ENCODE measurements around the gene POU3F1.

The POU3F1 gene

DNA sequence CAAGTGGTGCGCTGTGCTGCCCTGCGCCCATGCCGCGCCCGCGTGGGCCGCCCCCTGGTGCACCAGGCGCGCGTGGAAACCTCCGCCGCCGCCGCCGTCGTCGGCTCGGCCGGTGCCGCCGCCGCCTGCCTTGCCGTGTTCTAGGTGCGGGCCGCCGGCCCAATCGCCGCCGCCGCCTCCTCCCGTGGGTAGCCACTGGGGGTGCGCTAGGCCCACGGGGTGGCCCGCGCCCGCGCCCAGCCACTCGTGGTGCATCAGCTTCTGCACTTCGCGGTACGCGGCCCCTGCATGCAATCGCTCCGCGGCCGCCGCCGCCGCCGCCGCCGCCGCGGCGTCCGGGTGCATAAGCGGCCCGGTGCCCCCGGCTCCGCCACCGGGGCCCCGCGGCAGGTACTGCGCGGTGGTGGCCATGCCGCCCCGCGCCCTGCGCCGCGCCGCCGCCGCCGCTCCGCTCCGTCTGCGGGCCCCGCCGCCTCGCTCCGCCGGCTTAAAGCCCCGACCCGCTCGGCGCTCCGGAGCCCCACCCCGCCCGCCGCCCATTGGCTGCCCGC lies at the start of gene POU3F1:
Gene POU3F1 (minus strand): TSS at position 461 of the 551 bp plus-strand sequence. CDS start 50 bp downstream, at position 411.
- in situ Hi-C loops (cut with MboI; ENCODE audit: low sequenced_read_pairs): no loop called here

DNA sequence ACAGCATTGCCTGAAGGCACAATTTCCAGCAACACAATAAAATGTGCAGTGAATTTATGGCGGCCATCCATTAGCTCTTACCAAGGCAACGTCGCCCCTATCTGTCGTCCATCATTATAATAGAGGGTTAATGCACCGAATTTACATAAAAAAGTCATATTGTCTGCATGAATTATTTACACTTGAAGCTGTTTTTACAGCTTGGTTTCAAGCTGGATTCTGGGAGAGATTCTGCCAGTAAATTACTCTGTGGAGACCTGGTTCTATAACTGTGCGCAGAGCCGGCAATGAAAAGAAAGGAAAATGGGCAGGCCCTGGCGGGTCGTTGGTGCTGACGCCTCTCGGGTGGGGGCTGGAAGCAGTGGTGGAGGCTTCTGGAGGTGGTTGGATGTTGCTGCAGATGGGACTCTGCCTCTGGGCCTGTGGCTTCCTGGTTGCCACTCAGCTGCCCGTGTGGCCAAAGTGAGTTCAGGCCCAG lies 48.9 kb upstream of the POU3F1 start:
- in situ Hi-C loops (cut with MboI; ENCODE audit: low sequenced_read_pairs): no loop called here

DNA sequence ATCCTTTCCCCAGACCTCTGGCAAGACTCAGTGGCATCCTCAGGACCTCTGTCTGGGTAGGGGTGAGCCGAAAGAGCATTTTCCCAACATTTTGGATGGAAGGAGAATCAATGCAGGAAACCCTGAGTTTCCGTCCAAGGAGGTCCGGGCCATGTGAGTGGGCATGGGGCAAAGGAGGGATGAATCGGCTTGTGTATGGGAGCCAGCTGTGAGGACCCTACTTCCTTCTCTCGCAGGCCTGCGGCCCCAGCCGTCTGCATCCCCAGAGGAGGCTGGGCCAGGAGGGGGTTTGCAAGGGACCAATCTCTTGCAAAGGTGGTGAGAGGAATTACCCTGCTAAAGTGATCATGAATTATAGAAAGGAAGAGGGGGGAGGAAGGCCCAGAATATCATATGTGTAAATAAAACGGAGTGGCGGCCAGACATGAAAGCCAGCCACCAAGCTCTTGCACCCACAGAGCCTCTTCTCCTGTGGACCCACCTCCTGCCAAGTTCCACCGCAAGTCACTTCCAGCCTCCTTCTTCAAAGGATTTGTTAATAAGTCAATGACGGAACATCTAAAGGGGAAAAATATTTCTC lies 48.2 kb upstream of the POU3F1 start:
- in situ Hi-C loops (cut with MboI; ENCODE audit: low sequenced_read_pairs): no loop called here

DNA sequence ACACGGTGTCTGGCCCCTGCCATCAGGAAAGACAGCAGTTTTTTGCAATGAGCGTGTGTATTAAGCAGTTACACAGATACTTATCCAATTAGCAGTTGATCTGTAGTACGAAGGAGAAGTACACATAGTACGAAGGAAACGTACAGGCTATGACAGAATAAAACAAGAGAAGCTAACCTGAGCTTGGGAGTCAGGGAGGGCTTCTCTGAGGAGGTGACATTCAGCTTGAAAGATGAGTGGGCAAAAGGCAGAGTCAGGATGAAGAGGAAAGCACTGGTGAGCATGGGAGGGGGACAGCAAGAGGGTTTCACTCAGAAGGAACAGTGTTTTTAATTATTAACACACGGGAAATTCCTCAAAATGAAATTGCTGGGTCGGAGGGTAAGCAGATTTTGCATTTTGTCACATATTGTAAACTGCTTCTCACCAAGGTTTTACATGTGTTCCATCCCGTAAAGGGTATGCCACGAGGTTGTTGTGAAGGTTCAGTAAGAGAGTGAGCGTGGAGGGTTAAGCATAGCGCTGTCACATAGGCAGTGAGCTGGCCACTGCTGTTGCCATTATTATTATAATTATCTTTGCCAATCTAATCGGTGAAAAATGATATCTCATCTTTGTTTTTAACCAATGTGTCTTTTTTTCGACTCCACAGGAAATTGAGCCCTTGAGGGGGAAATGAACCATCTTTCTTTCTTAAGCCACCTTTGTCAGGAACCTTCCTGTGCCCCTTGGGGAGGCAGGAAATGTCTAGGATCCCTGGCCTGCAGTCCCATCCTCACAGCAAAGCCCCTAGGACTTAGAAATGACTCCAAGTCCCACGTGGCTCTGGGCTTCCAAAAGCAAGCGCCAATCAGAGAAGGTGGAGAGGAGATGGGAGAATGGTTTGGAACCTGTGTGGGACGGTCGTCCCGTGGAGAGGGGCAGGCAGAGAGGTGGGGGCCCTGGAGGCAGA lies 47.3 kb upstream of the POU3F1 start:
- in situ Hi-C loops (cut with MboI; ENCODE audit: low sequenced_read_pairs): no loop called here

DNA sequence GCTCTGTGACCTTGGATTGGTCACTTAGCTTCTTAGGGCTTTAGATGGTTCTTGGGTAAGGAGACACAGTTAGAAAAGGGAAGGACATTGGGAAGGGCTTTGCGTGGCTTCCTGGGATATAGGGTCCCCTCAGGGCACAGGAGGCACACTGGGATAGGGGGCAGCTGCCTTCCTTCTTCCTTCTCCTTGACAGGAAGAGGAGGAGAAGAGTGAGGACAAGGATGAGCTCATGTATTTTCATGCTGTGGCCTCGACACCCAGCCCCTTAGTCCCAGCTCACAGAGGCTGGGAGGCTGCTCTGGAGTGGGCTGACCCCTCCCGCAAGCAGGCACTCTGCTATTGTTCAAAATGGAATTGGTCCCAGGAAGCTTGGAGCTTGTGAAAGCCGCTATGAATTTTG lies 45.7 kb upstream of the POU3F1 start:
- in situ Hi-C loops (cut with MboI; ENCODE audit: low sequenced_read_pairs): no loop called here

DNA sequence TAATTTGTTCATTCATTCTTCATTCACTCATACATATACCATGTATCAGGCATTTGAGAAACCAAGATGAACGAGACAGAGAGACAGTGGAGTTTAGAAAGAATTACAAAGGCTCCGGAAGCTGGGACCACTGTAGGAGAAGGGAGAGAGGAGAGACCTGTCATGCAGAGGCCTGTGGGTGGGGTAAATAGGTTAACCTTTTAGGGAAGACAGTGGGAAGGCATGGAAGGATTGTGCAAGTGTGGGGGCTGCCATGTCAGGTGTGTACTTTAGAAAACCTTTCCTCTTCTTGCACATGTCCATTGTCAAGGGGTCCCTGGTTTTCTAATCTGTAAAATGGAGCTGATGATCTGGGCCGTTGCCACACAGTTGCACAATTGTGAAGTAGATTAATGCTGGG lies 44.2 kb upstream of the POU3F1 start:
- in situ Hi-C loops (cut with MboI; ENCODE audit: low sequenced_read_pairs): no loop called here

DNA sequence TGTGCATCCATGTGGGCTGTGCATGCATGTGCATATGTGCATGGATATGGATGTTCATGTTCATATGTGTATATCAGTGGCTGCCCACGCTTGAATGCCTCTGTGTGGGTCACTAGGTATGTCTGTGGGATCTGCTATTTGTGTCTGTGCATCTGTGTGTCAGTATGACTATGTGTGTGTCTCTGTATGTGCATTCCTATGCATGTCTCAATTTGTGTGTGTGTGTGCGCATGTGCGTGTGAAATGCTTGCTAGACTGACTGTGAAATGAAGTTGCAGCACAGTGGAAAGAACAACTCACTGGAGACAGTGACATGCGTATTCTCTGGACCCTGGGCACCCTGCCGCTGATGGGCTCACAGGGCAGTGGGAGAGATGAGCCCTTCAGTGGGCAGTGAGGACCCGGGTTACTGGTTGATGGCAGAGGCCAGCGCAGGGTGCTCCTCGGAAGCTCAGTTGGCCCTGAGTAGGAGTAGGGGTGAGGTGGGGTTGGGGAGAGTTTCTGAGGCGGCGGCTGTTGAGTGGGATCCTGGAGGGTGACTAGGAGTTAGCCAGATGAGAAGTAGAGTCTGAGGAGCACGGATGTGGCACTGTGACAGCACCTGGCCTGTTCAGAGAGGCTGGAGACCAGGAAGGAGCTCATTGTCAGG lies 43.2 kb upstream of the POU3F1 start:
- in situ Hi-C loops (cut with MboI; ENCODE audit: low sequenced_read_pairs): no loop called here

DNA sequence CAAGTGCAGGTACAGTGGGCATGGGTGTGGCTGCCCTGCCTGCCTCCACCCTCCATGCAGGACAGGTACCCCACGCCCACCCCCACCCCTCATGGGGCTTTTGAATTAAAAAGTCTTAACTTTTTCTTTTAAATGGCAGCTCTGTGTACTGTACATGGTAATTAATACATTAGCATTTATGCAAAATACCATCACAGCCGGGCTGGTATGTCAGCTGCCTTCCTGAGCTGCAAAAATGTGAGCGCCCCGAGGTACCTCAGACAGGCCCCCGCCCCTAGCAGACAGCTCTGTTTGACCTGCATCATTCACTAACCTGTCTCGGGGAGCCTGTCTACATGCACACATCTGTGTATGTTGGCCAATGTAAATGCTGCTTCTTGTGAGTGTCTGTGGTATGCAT lies 42.2 kb upstream of the POU3F1 start:
- in situ Hi-C loops (cut with MboI; ENCODE audit: low sequenced_read_pairs): no loop called here

DNA sequence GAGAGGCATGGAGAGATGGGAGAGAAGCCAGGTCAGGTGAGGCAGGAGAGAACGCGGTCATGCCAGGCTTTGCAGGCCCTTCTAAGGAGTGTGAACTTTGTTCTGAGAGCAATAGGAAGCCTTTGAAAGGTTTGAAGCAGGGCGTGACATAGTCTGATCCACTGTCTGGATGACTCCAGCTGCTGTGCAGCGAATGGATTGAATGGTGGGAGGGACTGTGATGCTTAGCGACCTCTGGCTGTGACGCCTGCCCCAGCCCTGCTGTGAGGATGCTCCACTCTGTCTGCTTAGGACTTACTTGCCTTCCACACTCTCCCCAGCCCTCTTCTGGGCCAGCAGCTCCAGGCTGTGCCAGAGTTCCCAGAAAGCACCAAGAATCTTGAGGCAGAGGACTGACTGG lies 41.8 kb upstream of the POU3F1 start:
- in situ Hi-C loops (cut with MboI; ENCODE audit: low sequenced_read_pairs): no loop called here

DNA sequence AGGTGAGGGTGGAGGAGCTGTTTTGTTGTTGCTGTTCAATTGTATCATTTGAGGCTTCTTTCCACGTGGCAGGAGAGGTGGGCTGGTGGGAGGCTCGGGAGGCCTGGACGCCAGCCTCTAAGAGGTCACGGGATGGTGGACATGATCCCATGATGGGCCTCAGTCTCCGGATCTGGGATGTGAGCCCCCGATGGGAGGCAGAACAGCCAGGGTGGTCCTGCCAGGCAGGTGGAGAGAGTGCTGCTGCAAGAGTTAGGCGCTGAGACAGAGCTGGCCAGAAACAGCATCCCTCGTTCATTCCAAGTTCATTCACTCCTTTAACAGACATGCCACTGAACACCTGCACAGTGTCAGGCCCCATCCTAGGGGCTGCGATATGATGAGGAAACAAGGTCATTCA lies 41.1 kb upstream of the POU3F1 start:
- in situ Hi-C loops (cut with MboI; ENCODE audit: low sequenced_read_pairs): no loop called here

DNA sequence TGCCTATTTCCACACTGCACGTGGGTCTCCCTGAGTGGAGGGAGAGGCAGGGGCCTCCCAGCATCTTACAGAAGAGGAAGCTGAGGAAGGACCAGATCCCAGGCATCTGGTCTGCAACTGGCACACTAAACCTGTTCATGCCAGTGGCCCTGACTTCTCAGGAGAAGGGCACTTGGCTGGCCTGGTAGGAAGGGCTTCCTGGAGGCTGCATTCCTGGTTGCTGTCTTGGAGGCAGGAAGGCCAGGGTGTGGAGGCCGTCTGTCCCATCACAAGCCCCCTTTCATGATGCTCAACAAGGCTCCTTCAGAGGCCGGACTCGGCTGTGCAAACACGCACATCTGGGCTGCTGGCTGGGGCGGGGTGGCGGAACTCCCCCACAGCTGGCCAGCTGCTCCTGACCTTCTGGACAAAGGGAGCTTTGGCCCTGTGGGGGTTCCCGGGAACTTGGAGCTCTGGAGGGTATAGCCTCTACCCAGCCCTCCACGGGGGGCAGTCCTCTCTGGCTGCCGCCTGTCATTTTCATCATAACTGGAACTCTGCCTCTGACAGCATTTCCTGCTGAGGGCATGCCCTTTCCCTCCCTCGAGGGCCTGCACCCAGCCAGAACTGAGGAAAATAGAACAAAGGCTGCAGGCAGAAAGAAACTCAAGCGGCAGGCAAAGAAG lies 39.2 kb upstream of the POU3F1 start:
- in situ Hi-C loops (cut with MboI; ENCODE audit: low sequenced_read_pairs): no loop called here

DNA sequence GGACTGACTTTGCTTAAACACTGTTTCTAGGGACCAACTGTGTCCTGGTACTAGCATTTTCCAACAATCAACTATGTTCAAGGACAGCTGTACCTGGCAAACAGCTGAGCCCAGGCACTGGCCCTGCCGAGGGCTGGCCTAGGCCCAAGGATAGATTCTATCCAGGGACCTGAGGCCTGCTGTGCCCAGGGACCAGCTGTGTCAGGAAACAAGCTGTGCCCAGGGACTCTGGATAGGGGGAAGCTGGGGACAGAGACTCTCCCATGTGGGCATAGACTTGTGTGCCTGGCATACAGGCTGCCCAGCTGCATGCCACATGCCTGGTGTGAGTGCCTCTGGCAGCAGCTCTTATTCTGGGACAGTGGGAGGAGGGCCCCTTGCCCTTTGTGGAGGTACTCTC lies 38.1 kb upstream of the POU3F1 start:
- in situ Hi-C loops (cut with MboI; ENCODE audit: low sequenced_read_pairs): no loop called here

DNA sequence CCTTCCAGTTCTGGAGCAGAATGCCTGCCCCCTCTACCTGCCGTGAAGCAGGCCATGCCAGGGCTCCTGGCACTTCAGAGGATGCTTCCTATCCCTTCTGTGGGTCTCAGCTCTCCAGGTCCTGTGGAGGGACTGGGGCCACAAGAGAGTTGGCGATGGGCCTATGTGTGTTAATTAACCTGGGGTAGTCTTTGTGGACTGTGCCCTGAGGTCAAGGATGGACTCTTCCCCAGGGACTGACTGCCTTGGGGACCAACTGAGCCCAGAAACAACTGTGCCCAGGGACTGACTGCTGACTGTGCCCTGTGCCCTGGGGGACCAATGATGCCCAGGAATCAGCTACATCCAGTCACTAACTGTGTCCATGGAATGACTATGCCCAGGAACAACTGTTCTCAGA lies 37.5 kb upstream of the POU3F1 start:
- in situ Hi-C loops (cut with MboI; ENCODE audit: low sequenced_read_pairs): no loop called here

DNA sequence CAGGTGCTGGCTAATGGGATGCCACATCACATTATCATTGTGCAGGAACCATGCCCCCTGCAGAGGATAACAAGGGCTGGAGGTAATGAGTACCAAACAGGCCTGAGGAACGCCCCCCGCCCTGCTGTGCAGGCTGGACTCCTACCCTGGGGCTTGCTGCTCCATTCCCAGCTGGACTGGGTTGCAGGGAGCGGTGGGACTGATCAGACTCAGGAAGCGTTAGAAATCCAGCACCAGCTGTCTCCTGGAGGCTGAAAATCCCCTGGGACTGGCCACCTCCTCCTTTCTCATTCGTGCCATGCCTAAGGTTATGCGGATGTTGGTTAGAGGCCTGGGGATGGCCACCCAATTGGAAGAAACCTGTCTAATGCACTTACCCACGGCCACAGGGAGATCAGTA lies 36.9 kb upstream of the POU3F1 start:
- in situ Hi-C loops (cut with MboI; ENCODE audit: low sequenced_read_pairs): no loop called here

DNA sequence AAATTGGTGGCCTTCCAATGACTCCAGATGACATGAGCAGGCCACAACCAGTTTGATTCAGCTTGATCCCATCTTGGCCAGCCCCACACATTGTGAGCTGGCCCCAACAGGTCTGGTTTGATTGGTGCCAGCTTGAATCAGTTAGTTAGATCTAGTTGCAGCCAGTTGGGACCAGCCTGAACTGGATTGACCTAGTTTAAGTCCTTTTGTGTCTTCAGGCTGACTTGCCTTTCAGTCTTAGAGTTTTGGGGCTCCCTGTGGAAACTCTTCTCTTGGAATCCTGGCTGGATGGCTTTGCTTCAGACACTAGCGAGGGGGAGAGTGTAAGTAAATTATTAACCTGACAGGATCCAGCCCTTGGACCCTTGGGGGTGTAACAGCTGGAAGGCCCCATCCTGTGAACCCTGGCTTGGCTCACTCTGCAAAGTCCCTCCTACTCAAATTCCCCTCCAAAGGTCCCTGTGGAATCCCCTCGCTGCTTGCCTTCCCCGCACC lies 36.2 kb upstream of the POU3F1 start:
- in situ Hi-C loops (cut with MboI; ENCODE audit: low sequenced_read_pairs): no loop called here

DNA sequence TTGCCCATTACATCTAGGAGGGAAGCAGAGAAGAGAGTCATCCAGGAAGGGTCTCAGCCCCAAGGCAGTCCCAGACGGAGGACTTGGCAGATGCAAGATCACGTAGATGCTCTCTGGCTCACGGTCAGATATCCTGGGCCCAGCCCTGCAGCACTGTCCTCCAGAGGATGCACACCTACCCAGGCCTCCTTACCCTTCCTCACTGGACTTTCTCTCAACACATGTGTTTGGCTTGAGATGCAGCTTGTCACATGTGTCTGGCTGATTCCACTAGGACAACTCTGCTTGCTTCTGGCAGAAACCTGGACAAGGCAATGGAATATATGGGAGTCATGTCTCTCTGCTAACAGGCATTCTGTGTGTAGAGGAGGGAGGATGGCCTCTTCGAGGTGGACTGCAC lies 32.4 kb upstream of the POU3F1 start:
- in situ Hi-C loops (cut with MboI; ENCODE audit: low sequenced_read_pairs): no loop called here

DNA sequence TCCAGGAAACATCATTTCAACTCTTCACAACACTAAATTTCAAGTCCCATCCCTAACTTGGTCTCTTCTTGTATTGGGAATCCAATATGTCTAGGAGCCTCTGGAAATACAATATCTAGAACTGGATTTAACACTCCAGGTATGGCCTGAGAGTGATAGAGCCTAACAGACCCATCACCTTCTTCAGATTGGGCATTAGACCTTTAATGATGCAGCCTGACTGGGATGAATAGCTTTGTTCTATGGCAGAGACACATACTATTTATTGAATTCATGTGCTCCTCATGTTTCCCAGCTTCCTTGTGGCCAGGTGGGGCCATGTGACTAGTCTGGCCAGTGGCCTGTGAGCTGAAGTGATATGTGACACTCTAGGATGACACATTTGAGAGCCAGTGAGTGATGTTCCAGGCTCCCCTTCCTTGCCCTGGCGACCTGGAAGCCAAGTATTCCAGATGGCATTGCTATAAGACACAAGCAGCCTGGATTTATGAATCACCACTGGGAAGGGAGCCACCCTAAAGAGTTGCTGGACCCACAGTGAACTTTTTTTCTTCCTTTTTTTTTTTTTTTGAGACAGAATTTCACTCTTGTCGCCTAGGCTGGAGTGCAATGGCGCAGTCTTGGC lies 31.0 kb upstream of the POU3F1 start:
- in situ Hi-C loops (cut with MboI; ENCODE audit: low sequenced_read_pairs): no loop called here

DNA sequence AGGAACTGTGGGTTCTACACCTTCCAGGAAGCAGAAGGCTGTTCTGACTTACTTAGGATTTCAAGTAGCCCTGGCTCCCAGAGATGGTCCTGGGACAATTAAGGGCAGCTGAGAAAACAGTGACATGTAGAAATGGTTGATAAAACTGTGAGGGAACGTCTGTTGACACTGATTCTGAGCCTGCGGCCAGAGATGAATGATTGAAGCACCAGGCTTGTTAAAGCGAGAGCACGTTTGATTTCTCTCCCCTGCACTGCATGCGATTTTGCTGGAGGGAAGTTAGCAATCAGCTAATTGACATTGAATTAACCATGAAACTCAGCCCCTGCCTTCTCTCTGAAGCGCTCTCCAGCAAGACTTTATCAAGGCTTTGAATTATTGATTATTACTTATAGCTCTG lies 29.9 kb upstream of the POU3F1 start:
- in situ Hi-C loops (cut with MboI; ENCODE audit: low sequenced_read_pairs): no loop called here

DNA sequence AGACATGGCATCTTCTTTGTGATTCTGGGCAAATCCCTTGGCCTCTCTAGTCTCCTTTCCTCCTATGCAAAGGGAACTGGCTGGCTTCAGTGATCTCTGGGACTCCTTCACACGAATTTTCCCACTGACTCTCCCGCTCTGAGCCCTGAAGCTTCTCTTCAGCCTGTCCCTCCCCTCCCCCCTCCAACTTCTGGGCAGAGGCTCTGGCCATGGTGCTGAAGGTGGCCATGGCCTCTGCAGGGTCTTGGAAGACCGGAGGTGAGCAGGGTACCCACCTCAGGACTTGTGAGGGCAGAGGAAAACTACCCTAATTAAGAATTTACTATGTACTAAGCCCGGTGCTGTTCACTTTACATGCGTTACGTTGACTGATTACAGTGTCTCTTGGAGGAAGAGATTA lies 29.4 kb upstream of the POU3F1 start:
- in situ Hi-C loops (cut with MboI; ENCODE audit: low sequenced_read_pairs): no loop called here

DNA sequence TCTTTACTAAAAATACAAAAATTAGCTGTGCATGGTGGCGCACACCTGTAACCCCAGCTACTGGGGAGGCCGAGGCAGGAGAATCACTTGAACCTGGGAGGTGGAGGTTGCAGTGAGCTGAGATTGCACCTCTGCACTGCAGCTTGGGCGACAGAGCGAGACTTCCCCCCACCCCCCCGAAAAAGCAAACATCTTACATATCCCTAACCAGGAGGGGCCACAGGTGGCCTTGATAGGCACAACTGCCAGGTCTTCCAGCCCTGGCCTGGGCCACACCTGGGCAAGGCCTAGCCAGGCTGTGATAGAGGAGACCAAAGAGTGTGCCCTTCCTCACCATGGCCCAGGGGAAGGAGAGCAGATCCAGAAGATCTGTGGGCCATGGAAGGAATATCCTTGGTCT lies 28.6 kb upstream of the POU3F1 start:
- in situ Hi-C loops (cut with MboI; ENCODE audit: low sequenced_read_pairs): no loop called here
